Body of pancreas (tissue), 4 donors: Measurements from ENCODE around the gene EIF3F. TPM values are rescaled to one million over a fixed set of nuclear protein-coding genes. Genes with fewer than 3 reads are reported as not detected.

Experiments used
- ATAC-seq: fragments of 150-250 bp; one replicate; pipeline ENCODE4 v1.9.1; 2016
- DNase-seq, 4 donors: peaks; one replicate each; pipeline ENCODE4 v3.0.0-alpha.2; 2019
- H3K27ac ChIP-seq, 4 donors: fragments of 200-600 bp; sonication (generic); 1 replicate in 3 of 4; 2 replicates in 1 of 4; pipeline versions ENCODE4 v1.5.1 to v1.6.1; 2016 to 2019; ENCODE audit warnings: mild to moderate bottlenecking in 1 of 4, mixed read lengths in 1 of 4, moderate library complexity in 1 of 4
- H3K27me3 ChIP-seq, 2 donors: fragments of 200-600 bp; sonication (generic); one replicate each; pipeline ENCODE4 v1.6.0; 2016; ENCODE audit warnings: mild to moderate bottlenecking in 1 of 2
- H3K36me3 ChIP-seq, 2 donors: fragments of 200-600 bp; sonication (generic); replicated peaks in 1 of 2; 2 replicates each; pipeline ENCODE4 v1.5.1; 2016; ENCODE audit warnings: low read depth in 2 of 2; ENCODE audit not compliant: insufficient read depth in 1 of 2
- H3K4me1 ChIP-seq: fragments of 200-600 bp; sonication (generic); one replicate; pipeline ENCODE4 v1.6.0; 2016
- H3K4me3 ChIP-seq, 2 donors: fragments of 200-600 bp; sonication (generic); 1 replicate in 1 of 2; 2 replicates in 1 of 2; pipeline ENCODE4 v1.5.1; 2016 to 2019
- H3K9me3 ChIP-seq, 3 donors: fragments of 200-600 bp; sonication (generic); 1 replicate in 2 of 3; 2 replicates in 1 of 3; pipeline ENCODE4 v1.5.1; 2016
- POLR2A ChIP-seq, 3 donors: fragments of 450-650 bp; IDR thresholded peaks; one replicate each; pipeline ENCODE4 v1.6.1; 2016; ENCODE audit warnings: antibody characterized with exemption in 3 of 3, mild to moderate bottlenecking in 2 of 3
- WGBS, 2 donors: methylation state at CpG; one replicate each; pipeline ENCODE4 v1.1.5; 2017; 5-methylcytosine and 5-hydroxymethylcytosine counted together
- intact Hi-C: fragments of 100-400 bp; cut with DNase I; formaldehyde crosslinking; loops from one replicate; pipeline ENCODE4 v1.15.1; 2023
- total RNA-seq, 2 donors: library from RNA; depleted of rRNA; stranded (reverse); fragments of >200 nt; gene quantifications; one replicate each; pipeline ENCODE4 v1.1.0, GENCODE V29; 2016
- TF ChIP-seq, protein P1 (sequence below), 7 experiments: fragments of 450-650 bp in 4 of 7; fragments of 200-600 bp in 3 of 7; sonication (generic) in 3 of 7; IDR thresholded peaks; one replicate each; pipeline ENCODE4 v1.5.1; 2016 to 2019; ENCODE audit warnings: antibody characterized with exemption in 7 of 7

Gene EIF3F
- total RNA-seq, 2 donors from 2014 or later: 138 to 153 TPM

DNA sequence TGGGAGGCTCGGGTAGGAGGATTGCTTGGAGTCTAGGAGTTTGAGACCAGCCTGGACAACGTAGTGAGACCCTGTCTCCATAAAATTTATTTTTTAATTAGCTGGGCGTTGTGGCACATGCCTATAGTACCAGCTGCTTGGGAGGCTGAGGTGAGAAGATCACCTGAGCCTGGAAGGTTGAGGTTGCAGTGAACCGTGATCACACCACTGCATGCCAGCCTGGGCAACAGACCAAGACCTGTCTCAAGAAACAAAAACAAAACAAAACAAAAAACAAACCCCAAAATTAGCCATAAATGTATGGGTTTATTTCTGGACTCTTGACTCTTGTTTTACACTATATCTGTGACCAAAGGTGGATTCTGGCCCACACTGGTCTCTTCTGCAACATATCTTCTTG is 41.6 kb downstream of the EIF3F start:
- DNase-seq (no peak), ATAC-seq (no peak)
- Histone ChIP-seq H3K4me1 (peaks cover 7% of the 10 kb centered on the region), H3K27ac (no peak overlapping the region), H3K9me3 (no peaks in the 10 kb centered on the region), H3K27me3 (peaks cover 0 to 4% of the 10 kb centered on the region in 2 donors), H3K36me3 (no peaks in the 10 kb centered on the region), H3K4me3 (no peak overlapping the region)
- intact Hi-C loops: no loop called here
- WGBS, 2 donors: 74 to 76% methylated on average over 4 of the region's 4 CpGs
- TF ChIP-seq POLR2A (IDR thresholded peaks at IDR 0.05): no peak

DNA sequence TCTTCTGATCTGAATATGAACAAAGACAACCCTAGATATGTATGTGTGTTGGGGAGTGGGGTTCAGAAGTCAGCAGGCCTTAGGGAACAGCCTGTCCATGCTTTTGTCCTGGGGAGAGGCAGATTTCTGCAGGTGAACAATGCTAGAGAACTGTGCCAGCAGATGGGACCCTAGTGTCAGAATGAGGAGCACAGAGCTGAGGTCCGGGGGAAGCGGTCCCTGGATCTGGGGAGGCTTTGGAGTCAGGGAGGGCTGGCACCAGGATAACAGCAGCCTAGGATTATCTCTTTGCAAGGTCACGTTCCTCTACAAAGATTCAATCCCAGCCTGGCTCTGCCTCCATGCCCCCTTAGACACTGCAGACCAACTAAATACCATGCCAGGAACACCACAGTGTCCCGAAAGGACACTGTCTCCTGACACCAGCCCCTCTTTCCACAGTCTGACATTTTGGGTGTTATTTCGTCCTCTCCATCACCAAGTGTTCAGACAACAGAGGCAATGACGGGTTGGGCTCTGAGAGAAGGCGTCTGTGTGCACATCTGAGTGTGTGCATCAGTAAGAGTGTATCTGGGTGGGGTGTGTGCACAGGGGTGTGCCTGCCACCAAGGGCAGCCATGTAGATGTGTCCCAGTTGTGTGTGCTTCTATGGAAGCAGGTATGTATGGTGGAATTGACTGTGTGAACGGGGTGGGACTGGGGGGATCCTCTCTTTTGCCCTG is 43.5 kb downstream of the EIF3F start:
- H3K4me3 ChIP-seq: no peak overlapping the region
- intact Hi-C loops: no loop called here
- WGBS, 2 donors: 66 to 76% methylated on average over 7 to 8 of the region's 8 CpGs
- no peaks in the 10 kb centered on the region for H3K9me3 ChIP-seq
- TF ChIP-seq, protein P1, sequence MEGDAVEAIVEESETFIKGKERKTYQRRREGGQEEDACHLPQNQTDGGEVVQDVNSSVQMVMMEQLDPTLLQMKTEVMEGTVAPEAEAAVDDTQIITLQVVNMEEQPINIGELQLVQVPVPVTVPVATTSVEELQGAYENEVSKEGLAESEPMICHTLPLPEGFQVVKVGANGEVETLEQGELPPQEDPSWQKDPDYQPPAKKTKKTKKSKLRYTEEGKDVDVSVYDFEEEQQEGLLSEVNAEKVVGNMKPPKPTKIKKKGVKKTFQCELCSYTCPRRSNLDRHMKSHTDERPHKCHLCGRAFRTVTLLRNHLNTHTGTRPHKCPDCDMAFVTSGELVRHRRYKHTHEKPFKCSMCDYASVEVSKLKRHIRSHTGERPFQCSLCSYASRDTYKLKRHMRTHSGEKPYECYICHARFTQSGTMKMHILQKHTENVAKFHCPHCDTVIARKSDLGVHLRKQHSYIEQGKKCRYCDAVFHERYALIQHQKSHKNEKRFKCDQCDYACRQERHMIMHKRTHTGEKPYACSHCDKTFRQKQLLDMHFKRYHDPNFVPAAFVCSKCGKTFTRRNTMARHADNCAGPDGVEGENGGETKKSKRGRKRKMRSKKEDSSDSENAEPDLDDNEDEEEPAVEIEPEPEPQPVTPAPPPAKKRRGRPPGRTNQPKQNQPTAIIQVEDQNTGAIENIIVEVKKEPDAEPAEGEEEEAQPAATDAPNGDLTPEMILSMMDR (IDR thresholded peaks at IDR 0.05): no peak
- TF ChIP-seq POLR2A (IDR thresholded peaks at IDR 0.05): no peak
- H3K27ac ChIP-seq: no peak overlapping the region
- peaks cover 7% of the 10 kb centered on the region for H3K4me1 ChIP-seq
- no peaks in the 10 kb centered on the region for H3K36me3 ChIP-seq
- DNase-seq: no peak
- H3K27me3 ChIP-seq: peaks cover 0 to 4% of the 10 kb centered on the region in 2 donors
- no peak for ATAC-seq

DNA sequence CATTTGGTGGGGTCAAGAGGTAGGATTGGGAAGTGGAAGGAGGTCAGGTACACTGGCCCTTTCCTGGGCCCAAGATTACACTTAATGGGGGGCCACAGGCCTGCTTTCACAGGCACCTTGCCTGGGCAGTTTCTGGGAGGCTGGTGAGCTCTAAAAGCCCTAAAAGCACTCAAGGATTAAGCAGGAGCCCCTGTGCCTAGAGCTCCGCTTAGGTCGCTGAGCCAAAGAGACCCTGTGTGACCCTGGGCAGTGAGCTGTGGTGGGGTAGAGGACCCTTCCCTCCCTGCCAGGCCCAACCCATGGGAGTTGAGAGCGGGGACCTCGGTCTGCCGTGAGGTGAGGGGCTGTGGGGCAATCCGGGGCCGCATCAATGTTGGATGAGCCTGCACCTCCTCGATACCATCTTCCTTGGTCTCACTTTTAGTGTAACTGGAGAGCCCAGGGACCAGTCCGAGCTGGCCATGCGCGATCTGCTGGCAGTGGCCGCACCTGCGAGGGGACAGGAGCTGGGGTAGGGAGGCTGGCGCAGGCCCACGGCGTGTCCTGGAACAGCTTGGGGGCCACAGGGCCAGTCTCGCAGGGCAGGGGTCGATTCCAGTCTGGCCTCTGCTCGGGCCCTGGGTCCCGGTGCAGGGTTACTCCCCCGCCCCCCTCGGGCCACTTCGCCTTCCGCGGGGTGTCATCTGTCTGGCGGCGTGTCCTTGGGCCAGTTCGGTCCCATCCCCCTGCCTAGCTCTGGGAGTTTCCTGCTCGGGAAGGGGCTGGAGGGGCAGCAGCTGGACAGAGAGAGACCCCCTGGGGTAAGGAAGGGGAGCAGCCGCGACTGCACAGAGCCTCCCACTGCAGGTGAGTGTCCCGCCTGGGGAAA is 44.3 kb downstream of the EIF3F start:
- ATAC-seq (no peak), DNase-seq (no peak)
- no peak overlapping the region for H3K4me3 ChIP-seq
- no peak overlapping the region for H3K27ac ChIP-seq
- H3K36me3 ChIP-seq: no peaks in the 10 kb centered on the region
- no peaks in the 10 kb centered on the region for H3K9me3 ChIP-seq
- peaks cover 7% of the 10 kb centered on the region for H3K4me1 ChIP-seq
- intact Hi-C loops: no loop called here
- H3K27me3 ChIP-seq: peaks cover 0 to 4% of the 10 kb centered on the region in 2 donors
- WGBS, 2 donors: 46 to 56% methylated on average over 15 to 30 of the region's 32 CpGs
- TF ChIP-seq, protein P1 (IDR thresholded peaks at IDR 0.05): no peak
- no peak for TF ChIP-seq POLR2A (IDR thresholded peaks at IDR 0.05)

DNA sequence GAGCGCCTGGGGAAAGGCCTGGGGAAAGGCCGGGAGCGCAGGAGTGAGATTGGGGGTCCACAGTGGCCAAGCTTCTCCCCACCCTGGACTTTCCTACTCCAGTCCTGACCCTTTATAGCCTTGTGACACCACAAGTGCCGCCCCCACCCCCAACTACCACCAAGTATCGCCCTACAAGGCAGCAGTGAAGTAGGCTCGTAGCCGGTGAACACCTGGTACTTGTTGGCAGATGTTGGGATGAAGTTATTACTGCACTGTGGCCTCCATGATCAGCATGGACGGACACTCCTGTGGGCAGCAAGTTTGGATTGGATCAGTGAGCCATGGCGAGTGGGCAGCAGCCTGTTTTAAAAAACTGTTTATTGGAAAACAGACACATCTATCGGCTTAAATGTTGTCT is 45.0 kb downstream of the EIF3F start:
- Histone ChIP-seq H3K27me3 (peaks cover 0 to 4% of the 10 kb centered on the region in 2 donors), H3K36me3 (no peaks in the 10 kb centered on the region), H3K27ac (no peak overlapping the region), H3K4me3 (no peak overlapping the region), H3K9me3 (no peaks in the 10 kb centered on the region), H3K4me1 (peaks cover 7% of the 10 kb centered on the region)
- DNase-seq (no peak), ATAC-seq (no peak)
- no peak for TF ChIP-seq POLR2A (IDR thresholded peaks at IDR 0.05)
- WGBS, 2 donors: 69 to 74% methylated on average over 8 to 10 of the region's 10 CpGs
- intact Hi-C loops: no loop called here

DNA sequence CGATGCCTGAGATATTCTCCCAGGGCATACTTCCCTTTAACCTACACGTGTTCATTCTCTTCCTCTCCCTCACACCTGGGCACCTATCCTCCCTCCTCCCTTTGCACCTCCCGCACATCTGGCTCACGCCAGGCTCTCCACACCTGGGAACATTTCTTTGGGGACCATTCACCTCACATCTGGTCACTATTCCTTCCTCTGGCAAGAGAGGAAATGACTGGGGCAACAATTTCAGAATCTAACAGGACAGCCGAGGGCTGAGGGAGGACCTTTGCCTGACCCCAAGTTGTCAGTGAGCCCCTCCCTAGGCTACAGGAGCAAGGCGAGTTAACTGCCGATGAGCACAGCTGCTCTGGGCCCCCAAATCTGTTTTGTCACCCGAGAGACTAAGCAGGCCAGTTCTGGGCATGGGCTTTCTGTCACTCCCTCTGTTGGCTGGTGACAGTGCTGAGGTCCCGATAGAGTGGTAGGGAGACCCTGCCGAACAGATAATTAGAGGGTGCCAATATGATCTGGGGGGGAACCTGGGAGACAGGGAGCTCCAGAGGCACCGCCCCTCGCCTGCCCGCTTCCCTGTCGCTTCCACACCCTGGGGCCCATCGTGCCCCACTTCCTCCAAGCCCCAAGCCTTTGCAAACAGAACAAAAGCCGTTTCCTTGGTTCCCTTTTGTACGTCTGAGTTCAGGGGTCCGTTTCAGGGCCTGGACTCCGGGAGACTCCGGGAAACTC is 45.6 kb downstream of the EIF3F start:
- H3K27me3 ChIP-seq: peaks cover 0 to 4% of the 10 kb centered on the region in 2 donors
- H3K4me3 ChIP-seq: no peak overlapping the region
- WGBS, 2 donors: 26 to 33% methylated on average over 17 to 19 of the region's 20 CpGs
- H3K4me1 ChIP-seq: peaks cover 7% of the 10 kb centered on the region
- ATAC-seq (no peak), DNase-seq (no peak)
- H3K36me3 ChIP-seq: no peaks in the 10 kb centered on the region
- TF ChIP-seq, protein P1 (IDR thresholded peaks at IDR 0.05): no peak
- TF ChIP-seq POLR2A (IDR thresholded peaks at IDR 0.05): no peak
- H3K9me3 ChIP-seq: no peaks in the 10 kb centered on the region
- intact Hi-C loops: no loop called here
- H3K27ac ChIP-seq: no peak overlapping the region
